HepG2 (cell line): Measurements from ENCODE around the gene MSI2. TPM values are rescaled to one million over a fixed set of nuclear protein-coding genes. Genes with fewer than 3 reads are reported as not detected.
A peak's percentile ranks its signal among the peaks of the same experiment; 100 is the strongest.

ENCODE experiments used
- BCL6 ChIP-seq: IDR thresholded peaks from 2 replicates; pipeline ENCODE4 v1.6.1; 2016; ENCODE audit warnings: missing genetic modification reagents, missing compliant biosample characterization
- CEBPG ChIP-seq: IDR thresholded peaks from 2 replicates; pipeline ENCODE4 v1.6.1; 2016
- GATAD2A ChIP-seq: IDR thresholded peaks from 2 replicates; pipeline ENCODE4 v1.6.1; 2016
- GFI1 ChIP-seq: sonication (generic); formaldehyde crosslinking; IDR thresholded peaks from 2 replicates; pipeline ENCODE4 v1.5.0; 2020; ENCODE audit warnings: missing genetic modification reagents, mild to moderate bottlenecking, borderline replicate concordance
- HDAC1 ChIP-seq: sonication (generic); formaldehyde crosslinking; IDR thresholded peaks from 2 replicates; pipeline ENCODE4 v1.5.1; 2020; ENCODE audit warnings: mild to moderate bottlenecking, missing genetic modification reagents
- HNF4G ChIP-seq, 2 experiments: sonication (generic) in 1 of 2; formaldehyde crosslinking in 1 of 2; IDR thresholded peaks; 2 replicates each; pipeline versions ENCODE4 v1.4.0 to v1.6.1; 2011 to 2020; ENCODE audit warnings: borderline replicate concordance in 2 of 2, low read depth in 2 of 2, mild to moderate bottlenecking in 2 of 2, low read length in 1 of 2, missing genetic modification reagents in 1 of 2, moderate library complexity in 1 of 2
- HOXA3 ChIP-seq: sonication (generic); formaldehyde crosslinking; IDR thresholded peaks from 2 replicates; pipeline ENCODE4 v1.5.0; 2020; ENCODE audit warnings: missing genetic modification reagents
- KDM5A ChIP-seq: fragments of 200-600 bp; sonication (generic); IDR thresholded peaks from 2 replicates; pipeline ENCODE4 v1.7.0; 2018; ENCODE audit warnings: antibody characterized with exemption, mild to moderate bottlenecking, low read length, borderline replicate concordance
- MIXL1 ChIP-seq: IDR thresholded peaks from 2 replicates; pipeline ENCODE4 v1.6.1; 2016
- MYC ChIP-seq: sonication (generic); formaldehyde crosslinking; IDR thresholded peaks from 2 replicates; pipeline ENCODE4 v1.9.0; 2021; ENCODE audit warnings: missing genetic modification reagents, borderline replicate concordance
- RARA ChIP-seq: IDR thresholded peaks from 2 replicates; pipeline ENCODE4 v1.6.1; 2016; ENCODE audit warnings: missing genetic modification reagents, missing compliant biosample characterization
- SALL1 ChIP-seq: sonication (generic); formaldehyde crosslinking; IDR thresholded peaks from 2 replicates; pipeline ENCODE4 v1.8.0; 2022; ENCODE audit warnings: mild to moderate bottlenecking, missing genetic modification reagents
- ZNF652 ChIP-seq: IDR thresholded peaks from 2 replicates; pipeline ENCODE4 v1.6.1; 2016; ENCODE audit warnings: low read depth, borderline replicate concordance
- polyA plus RNA-seq, 8 experiments: library from polyadenylated mRNA; depleted of rRNA in 3 of 8; stranded (reverse) in 7 of 8; unstranded in 1 of 8; fragments of >200 nt; fragmentation: Illumina TruSeq in 4 of 8; extraction: Trizol in 4 of 8; gene quantifications; 2 replicates each; pipeline versions ENCODE4 v1.2.1 to v1.2.3, GENCODE V29; 2011 to 2016; ENCODE audit warnings: low read depth in 4 of 8, missing spikeins in 1 of 8, mixed read lengths in 1 of 8; ENCODE audit not compliant: insufficient read depth in 1 of 8
- total RNA-seq, 5 experiments: library from RNA; depleted of rRNA; stranded (reverse); fragments of >200 nt; fragmentation: Illumina TruSeq; extraction: Trizol; gene quantifications; 2 replicates each; pipeline ENCODE4 v1.2.3, GENCODE V29; 2016; ENCODE audit warnings: low read depth in 1 of 5
- TF ChIP-seq, protein P1 (sequence below): sonication (generic); formaldehyde crosslinking; IDR thresholded peaks from 2 replicates; pipeline ENCODE4 v1.4.0; 2020; ENCODE audit warnings: missing genetic modification reagents
- TF ChIP-seq, protein P2 (sequence below): sonication (generic); formaldehyde crosslinking; IDR thresholded peaks from 2 replicates; pipeline ENCODE4 v1.4.0; 2020; ENCODE audit warnings: missing genetic modification reagents; ENCODE audit errors: not compliant biosample characterization
- TF ChIP-seq, protein P3 (sequence below): sonication (generic); formaldehyde crosslinking; IDR thresholded peaks from 2 replicates; pipeline ENCODE4 v1.4.0; 2020; ENCODE audit warnings: mild to moderate bottlenecking, missing genetic modification reagents, borderline replicate concordance
- TF ChIP-seq, protein P4 (sequence below): sonication (generic); formaldehyde crosslinking; conservative IDR thresholded peaks from 2 replicates; pipeline ENCODE4 v1.4.0; 2020; ENCODE audit warnings: mild to moderate bottlenecking, missing genetic modification reagents, moderate library complexity

MSI2 gene
- total and polyA plus RNA-seq, 2 of the 13 experiments (the other 11 are each of a cell fraction or from before 2014, with no cell fraction given): 77.5 to 78.4 TPM

DNA sequence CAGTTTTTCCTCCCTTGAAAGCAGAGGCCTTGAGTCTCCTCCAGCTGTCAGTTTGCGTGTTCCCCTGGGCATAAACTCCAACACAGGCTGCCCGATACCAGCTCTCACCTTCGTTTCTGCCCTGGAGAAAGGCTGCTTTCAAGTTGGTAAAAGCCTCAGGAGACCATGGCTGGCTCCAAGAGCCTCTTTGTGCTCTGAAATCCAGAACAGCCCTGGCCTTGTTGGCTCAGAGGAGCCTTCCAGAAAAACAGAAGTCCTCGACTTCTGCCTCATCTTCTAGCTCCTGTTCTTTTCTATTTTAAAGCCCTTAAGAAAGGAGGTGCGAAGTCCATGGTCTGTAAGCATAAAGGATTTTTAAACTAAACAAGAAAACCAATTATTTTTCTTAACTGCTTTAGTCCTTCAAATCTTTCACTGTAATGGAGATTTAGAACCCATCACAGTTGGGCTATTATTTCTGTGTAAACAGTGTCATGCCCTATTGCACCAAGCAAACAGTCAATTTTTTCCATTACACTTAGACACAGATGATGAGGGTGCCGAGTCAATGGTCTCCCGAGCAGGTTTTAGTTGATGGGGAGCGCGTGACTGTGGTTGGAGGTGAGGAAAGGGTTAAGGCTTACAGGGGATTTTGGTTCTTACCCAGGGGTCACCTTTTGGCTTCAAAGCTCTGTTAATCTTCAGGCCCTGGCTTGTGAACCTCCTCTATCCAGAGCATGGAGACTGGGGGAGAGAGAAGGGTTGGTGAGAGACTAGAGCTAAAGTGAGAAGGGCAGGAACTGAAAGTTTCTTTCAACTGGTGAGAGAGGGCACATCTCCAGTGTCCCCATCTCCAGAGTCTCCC lies 212.8 kb downstream of the MSI2 start (continued):
- TF ChIP-seq, protein P1, sequence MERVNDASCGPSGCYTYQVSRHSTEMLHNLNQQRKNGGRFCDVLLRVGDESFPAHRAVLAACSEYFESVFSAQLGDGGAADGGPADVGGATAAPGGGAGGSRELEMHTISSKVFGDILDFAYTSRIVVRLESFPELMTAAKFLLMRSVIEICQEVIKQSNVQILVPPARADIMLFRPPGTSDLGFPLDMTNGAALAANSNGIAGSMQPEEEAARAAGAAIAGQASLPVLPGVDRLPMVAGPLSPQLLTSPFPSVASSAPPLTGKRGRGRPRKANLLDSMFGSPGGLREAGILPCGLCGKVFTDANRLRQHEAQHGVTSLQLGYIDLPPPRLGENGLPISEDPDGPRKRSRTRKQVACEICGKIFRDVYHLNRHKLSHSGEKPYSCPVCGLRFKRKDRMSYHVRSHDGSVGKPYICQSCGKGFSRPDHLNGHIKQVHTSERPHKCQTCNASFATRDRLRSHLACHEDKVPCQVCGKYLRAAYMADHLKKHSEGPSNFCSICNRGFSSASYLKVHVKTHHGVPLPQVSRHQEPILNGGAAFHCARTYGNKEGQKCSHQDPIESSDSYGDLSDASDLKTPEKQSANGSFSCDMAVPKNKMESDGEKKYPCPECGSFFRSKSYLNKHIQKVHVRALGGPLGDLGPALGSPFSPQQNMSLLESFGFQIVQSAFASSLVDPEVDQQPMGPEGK: 0 out of 2 replicates have a peak, but pooled peaks have one; percentile 19
- TF ChIP-seq, protein P2, sequence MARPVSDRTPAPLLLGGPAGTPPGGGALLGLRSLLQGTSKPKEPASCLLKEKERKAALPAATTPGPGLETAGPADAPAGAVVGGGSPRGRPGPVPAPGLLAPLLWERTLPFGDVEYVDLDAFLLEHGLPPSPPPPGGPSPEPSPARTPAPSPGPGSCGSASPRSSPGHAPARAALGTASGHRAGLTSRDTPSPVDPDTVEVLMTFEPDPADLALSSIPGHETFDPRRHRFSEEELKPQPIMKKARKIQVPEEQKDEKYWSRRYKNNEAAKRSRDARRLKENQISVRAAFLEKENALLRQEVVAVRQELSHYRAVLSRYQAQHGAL (CRISPR knock-in tag): no peak
- TF ChIP-seq SALL1 (CRISPR knock-in tag) (peak; percentile 15), HOXA3 (CRISPR knock-in tag) (peak; percentile 43; the same call in 1 of the 2 replicates), MIXL1 (CRISPR knock-in tag) (0 out of 2 replicates have a peak, but pooled peaks have one; percentile 17), HNF4G (IDR thresholded peaks at IDR 0.05; ENCODE audit: borderline replicate concordance, low read depth, low read length) (peak; percentile 5; the same call in 1 of the 2 replicates), HNF4G (CRISPR knock-in tag; IDR thresholded peaks at IDR 0.05; ENCODE audit: borderline replicate concordance, low read depth) (0 out of 2 replicates have a peak, but pooled peaks have one; percentile 17), ZNF652 (CRISPR knock-in tag) (peak; percentile 95), HDAC1 (CRISPR knock-in tag) (peak; percentile 66), CEBPG (CRISPR knock-in tag) (peak; percentile 74), GFI1 (peak; percentile 71), GATAD2A (CRISPR knock-in tag) (peak; percentile 89), KDM5A (no peak), RARA (CRISPR knock-in tag) (peak; percentile 43; the same call in 1 of the 2 replicates), MYC (CRISPR knock-in tag) (peak; percentile 10; the same call in 1 of the 2 replicates), BCL6 (CRISPR knock-in tag) (peak; percentile 32; the same call in 1 of the 2 replicates)
- TF ChIP-seq, protein P3, sequence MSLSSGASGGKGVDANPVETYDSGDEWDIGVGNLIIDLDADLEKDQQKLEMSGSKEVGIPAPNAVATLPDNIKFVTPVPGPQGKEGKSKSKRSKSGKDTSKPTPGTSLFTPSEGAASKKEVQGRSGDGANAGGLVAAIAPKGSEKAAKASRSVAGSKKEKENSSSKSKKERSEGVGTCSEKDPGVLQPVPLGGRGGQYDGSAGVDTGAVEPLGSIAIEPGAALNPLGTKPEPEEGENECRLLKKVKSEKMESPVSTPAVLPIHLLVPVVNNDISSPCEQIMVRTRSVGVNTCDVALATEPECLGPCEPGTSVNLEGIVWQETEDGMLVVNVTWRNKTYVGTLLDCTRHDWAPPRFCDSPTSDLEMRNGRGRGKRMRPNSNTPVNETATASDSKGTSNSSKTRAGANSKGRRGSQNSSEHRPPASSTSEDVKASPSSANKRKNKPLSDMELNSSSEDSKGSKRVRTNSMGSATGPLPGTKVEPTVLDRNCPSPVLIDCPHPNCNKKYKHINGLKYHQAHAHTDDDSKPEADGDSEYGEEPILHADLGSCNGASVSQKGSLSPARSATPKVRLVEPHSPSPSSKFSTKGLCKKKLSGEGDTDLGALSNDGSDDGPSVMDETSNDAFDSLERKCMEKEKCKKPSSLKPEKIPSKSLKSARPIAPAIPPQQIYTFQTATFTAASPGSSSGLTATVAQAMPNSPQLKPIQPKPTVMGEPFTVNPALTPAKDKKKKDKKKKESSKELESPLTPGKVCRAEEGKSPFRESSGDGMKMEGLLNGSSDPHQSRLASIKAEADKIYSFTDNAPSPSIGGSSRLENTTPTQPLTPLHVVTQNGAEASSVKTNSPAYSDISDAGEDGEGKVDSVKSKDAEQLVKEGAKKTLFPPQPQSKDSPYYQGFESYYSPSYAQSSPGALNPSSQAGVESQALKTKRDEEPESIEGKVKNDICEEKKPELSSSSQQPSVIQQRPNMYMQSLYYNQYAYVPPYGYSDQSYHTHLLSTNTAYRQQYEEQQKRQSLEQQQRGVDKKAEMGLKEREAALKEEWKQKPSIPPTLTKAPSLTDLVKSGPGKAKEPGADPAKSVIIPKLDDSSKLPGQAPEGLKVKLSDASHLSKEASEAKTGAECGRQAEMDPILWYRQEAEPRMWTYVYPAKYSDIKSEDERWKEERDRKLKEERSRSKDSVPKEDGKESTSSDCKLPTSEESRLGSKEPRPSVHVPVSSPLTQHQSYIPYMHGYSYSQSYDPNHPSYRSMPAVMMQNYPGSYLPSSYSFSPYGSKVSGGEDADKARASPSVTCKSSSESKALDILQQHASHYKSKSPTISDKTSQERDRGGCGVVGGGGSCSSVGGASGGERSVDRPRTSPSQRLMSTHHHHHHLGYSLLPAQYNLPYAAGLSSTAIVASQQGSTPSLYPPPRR (CRISPR knock-in tag): peak; percentile 54; the same call in 1 of the 2 replicates
- TF ChIP-seq, protein P4, sequence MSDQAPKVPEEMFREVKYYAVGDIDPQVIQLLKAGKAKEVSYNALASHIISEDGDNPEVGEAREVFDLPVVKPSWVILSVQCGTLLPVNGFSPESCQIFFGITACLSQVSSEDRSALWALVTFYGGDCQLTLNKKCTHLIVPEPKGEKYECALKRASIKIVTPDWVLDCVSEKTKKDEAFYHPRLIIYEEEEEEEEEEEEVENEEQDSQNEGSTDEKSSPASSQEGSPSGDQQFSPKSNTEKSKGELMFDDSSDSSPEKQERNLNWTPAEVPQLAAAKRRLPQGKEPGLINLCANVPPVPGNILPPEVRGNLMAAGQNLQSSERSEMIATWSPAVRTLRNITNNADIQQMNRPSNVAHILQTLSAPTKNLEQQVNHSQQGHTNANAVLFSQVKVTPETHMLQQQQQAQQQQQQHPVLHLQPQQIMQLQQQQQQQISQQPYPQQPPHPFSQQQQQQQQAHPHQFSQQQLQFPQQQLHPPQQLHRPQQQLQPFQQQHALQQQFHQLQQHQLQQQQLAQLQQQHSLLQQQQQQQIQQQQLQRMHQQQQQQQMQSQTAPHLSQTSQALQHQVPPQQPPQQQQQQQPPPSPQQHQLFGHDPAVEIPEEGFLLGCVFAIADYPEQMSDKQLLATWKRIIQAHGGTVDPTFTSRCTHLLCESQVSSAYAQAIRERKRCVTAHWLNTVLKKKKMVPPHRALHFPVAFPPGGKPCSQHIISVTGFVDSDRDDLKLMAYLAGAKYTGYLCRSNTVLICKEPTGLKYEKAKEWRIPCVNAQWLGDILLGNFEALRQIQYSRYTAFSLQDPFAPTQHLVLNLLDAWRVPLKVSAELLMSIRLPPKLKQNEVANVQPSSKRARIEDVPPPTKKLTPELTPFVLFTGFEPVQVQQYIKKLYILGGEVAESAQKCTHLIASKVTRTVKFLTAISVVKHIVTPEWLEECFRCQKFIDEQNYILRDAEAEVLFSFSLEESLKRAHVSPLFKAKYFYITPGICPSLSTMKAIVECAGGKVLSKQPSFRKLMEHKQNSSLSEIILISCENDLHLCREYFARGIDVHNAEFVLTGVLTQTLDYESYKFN (CRISPR knock-in tag): peak; percentile 65; the same call in 1 of the 2 replicates
